DND-41 (cell line): ENCODE results near the gene SUMO3.
A peak's percentile ranks its signal among the peaks of the same experiment; 100 is the strongest.

Experiments used
- ATAC-seq: fragments of 200-7000 bp; cut with Tn5 transposase; 3 replicates; pipeline ENCODE4 v1.9.1; 2021; ENCODE audit warnings: low read depth; ENCODE audit not compliant: insufficient read depth
- DNase-seq: peaks from one replicate; pipeline ENCODE4 v3.0.0-alpha.2; 2020
- H2AFZ ChIP-seq: 2 replicates; pipeline ENCODE4 v1.6.0; 2012; ENCODE audit warnings: low read depth, low read length
- H3K27ac ChIP-seq: 2 replicates; pipeline ENCODE4 v1.5.1; 2012; ENCODE audit warnings: low read length, inconsistent platforms
- H3K27me3 ChIP-seq: fragments of 200-600 bp; sonication (generic); 2 replicates; pipeline ENCODE4 v1.6.0; 2012; ENCODE audit warnings: low read length, mild to moderate bottlenecking, inconsistent platforms; ENCODE audit not compliant: insufficient read depth, poor library complexity
- H3K36me3 ChIP-seq: 2 replicates; pipeline ENCODE4 v1.5.1; 2012; ENCODE audit warnings: low read length, inconsistent platforms; ENCODE audit not compliant: insufficient read depth
- H3K4me1 ChIP-seq: 2 replicates; pipeline ENCODE4 v1.5.1; 2012; ENCODE audit warnings: mild to moderate bottlenecking, low read length; ENCODE audit not compliant: insufficient read depth
- H3K4me2 ChIP-seq: 2 replicates; pipeline ENCODE4 v1.6.0; 2012; ENCODE audit warnings: mild to moderate bottlenecking, moderate library complexity, low read length, inconsistent platforms; ENCODE audit not compliant: insufficient read depth
- H3K4me3 ChIP-seq, 2 experiments: fragments of 200-600 bp in 1 of 2; shearing (Covaris generic) in 1 of 2; 2 replicates each; pipeline ENCODE4 v1.5.1; 2012 to 2016; ENCODE audit warnings: inconsistent platforms in 2 of 2, low read length in 2 of 2, mild to moderate bottlenecking in 2 of 2, low read depth in 1 of 2, moderate library complexity in 1 of 2
- H3K79me2 ChIP-seq: 2 replicates; pipeline ENCODE4 v1.6.0; 2012; ENCODE audit warnings: low read length, inconsistent platforms; ENCODE audit not compliant: insufficient read depth
- H3K9ac ChIP-seq: 2 replicates; pipeline ENCODE4 v1.6.0; 2012; ENCODE audit warnings: low read depth, mild to moderate bottlenecking, inconsistent platforms, low read length, moderate library complexity
- H3K9me3 ChIP-seq: 2 replicates; pipeline ENCODE4 v1.5.1; 2012; ENCODE audit warnings: low read length, moderate library complexity, mild to moderate bottlenecking, inconsistent platforms; ENCODE audit not compliant: insufficient read depth, severe bottlenecking
- H4K20me1 ChIP-seq: 2 replicates; pipeline ENCODE4 v1.6.0; 2012; ENCODE audit warnings: low read length; ENCODE audit not compliant: insufficient read depth
- EZH2 ChIP-seq: IDR thresholded peaks from 3 replicates; pipeline ENCODE4 v1.6.1; 2012; ENCODE audit warnings: borderline replicate concordance, low read depth, mild to moderate bottlenecking, moderate library complexity, low read length, inconsistent platforms; ENCODE audit not compliant: severe bottlenecking
- TF ChIP-seq, protein P1 (sequence below): IDR thresholded peaks from 2 replicates; pipeline ENCODE4 v1.5.1; 2012; ENCODE audit warnings: borderline replicate concordance, low read length, moderate library complexity, mild to moderate bottlenecking; ENCODE audit not compliant: poor library complexity, severe bottlenecking; ENCODE audit errors: extremely low read depth

SUMO3 gene

DNA sequence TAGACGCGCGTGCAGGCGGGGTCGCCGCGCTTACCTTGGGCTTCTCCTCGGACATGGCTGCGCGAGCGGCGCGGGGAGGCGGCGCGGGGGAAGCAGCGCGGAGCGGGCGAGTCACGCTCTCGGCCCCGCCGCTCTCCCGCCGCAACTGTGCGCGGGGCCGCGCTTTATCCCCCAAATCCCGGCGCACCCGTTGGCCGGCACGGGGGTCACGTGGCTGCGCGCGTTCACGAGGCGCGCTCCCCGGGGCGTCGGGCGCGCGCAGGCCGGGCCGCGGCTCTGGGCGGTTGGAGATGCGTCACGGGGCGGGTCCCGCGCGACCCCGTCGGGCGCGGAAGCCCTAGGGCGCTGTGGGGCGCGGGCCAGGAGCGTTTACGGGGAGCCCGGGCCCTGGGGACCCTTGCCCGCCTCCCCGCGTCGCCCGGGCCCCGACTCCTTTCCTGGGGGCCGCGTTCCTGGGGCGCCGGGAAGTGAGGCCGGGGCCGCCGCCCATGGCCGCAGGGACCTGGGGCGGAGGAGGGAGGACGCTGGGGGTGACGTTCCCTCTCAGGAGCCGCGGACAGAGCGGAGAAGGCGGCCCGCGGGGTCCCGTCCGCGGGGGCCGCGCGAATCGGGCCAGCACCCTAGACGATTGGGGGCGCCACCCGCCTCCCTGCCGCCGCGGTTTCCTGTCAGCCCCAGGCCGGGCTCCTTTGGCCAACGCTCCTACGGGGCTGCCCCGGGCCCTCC lies at the start of gene SUMO3:
Gene SUMO3 (minus strand): TSS at position 149 of the 726 bp plus-strand sequence. CDS start 94 bp downstream, at position 55.
- H3K9me3 ChIP-seq = peaks cover 12% of the 10 kb centered on the region
- peak; percentile 77 for ATAC-seq
- H4K20me1 ChIP-seq = peaks cover 44% of the 10 kb centered on the region
- peak; percentile 89 for DNase-seq
- no peak for TF ChIP-seq EZH2
- TF ChIP-seq, protein P1, sequence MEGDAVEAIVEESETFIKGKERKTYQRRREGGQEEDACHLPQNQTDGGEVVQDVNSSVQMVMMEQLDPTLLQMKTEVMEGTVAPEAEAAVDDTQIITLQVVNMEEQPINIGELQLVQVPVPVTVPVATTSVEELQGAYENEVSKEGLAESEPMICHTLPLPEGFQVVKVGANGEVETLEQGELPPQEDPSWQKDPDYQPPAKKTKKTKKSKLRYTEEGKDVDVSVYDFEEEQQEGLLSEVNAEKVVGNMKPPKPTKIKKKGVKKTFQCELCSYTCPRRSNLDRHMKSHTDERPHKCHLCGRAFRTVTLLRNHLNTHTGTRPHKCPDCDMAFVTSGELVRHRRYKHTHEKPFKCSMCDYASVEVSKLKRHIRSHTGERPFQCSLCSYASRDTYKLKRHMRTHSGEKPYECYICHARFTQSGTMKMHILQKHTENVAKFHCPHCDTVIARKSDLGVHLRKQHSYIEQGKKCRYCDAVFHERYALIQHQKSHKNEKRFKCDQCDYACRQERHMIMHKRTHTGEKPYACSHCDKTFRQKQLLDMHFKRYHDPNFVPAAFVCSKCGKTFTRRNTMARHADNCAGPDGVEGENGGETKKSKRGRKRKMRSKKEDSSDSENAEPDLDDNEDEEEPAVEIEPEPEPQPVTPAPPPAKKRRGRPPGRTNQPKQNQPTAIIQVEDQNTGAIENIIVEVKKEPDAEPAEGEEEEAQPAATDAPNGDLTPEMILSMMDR = peak; percentile 17
- peak within 1 kb of the TSS; percentile 98 for H3K4me2 ChIP-seq
- H3K27me3 ChIP-seq = no peaks in the 10 kb centered on the region
- H2AFZ ChIP-seq = peak within 1 kb of the TSS; percentile 83
- H3K9ac ChIP-seq = peak within 1 kb of the TSS; percentile 98
- peaks cover 44% of the 10 kb centered on the region for H3K79me2 ChIP-seq
- peaks cover 37% of the 10 kb centered on the region for H3K36me3 ChIP-seq
- H3K4me3 ChIP-seq = peak within 1 kb of the TSS; percentile 66 to 89
- peaks cover 37% of the 10 kb centered on the region for H3K4me1 ChIP-seq
- peak within 1 kb of the TSS; percentile 87 for H3K27ac ChIP-seq

DNA sequence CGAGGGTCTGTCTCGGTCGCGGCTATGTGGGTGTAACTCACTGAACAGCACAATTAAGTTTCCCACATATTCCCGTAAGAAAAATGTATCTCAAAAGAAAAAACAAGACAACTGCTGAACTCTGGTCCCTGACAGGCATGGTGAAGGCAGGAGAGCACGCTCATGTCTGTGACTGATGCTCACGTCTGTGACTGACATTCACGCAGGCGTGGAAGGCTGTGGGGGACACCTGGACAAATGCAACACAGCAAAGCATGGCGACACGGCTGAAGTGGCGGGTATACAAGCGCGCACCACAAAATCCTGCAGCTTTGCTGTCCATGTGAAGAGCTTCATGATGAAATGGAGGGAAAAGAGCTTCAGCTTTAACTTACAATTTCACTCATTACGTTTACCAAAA lies 49.6 kb upstream of the SUMO3 start:
- no peak overlapping the region for H3K4me2 ChIP-seq
- DNase-seq (no peak), ATAC-seq (no peak)
- H3K9me3 ChIP-seq = no peaks in the 10 kb centered on the region
- H3K27me3 ChIP-seq = no peaks in the 10 kb centered on the region
- H3K79me2 ChIP-seq = peaks cover 99% of the 10 kb centered on the region
- no peak overlapping the region for H3K9ac ChIP-seq
- TF ChIP-seq EZH2 = no peak
- TF ChIP-seq, protein P1 = no peak
- no peak overlapping the region for H3K27ac ChIP-seq
- no peak overlapping the region for H2AFZ ChIP-seq
- H4K20me1 ChIP-seq = peaks cover 92% of the 10 kb centered on the region
- peaks cover 45% of the 10 kb centered on the region for H3K36me3 ChIP-seq
- H3K4me1 ChIP-seq = peaks cover 60% of the 10 kb centered on the region
- no peak overlapping the region for H3K4me3 ChIP-seq

DNA sequence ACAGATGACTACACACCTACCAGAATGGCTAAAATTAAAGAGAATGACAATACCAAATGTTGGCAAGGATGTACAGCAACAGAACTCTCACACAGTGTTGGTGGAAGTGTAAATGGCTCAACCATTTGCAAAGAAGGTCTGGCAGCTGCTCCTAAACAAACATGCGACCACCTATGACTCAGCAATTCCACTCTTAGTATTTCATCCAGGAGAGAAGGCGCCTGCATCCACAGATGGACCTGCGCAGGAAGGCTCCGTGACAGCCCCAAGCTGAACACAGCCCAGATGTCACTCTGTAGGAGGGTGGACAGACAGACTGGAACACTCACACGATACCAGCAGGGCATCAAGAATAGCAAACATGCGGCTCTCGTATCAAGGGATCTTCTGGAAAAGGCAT lies 48.9 kb upstream of the SUMO3 start:
- H3K4me1 ChIP-seq = peaks cover 53% of the 10 kb centered on the region
- ATAC-seq (no peak), DNase-seq (no peak)
- peaks cover 99% of the 10 kb centered on the region for H3K79me2 ChIP-seq
- no peak overlapping the region for H3K9ac ChIP-seq
- H4K20me1 ChIP-seq = peaks cover 87% of the 10 kb centered on the region
- 0 out of 2 replicates have a peak overlapping the region, but pooled peaks have one; percentile 10 for H3K27ac ChIP-seq
- no peak overlapping the region for H2AFZ ChIP-seq
- TF ChIP-seq, protein P1 = no peak
- no peak for TF ChIP-seq EZH2
- no peaks in the 10 kb centered on the region for H3K9me3 ChIP-seq
- peaks cover 45% of the 10 kb centered on the region for H3K36me3 ChIP-seq
- peak overlapping the region; percentile 5; the same call in 1 of the 2 replicates for H3K4me2 ChIP-seq
- no peak overlapping the region for H3K4me3 ChIP-seq
- no peaks in the 10 kb centered on the region for H3K27me3 ChIP-seq
